Glomerular visceral epithelial cell (primary cell): ENCODE results near the gene THSD7B.

Source experiments
- DNase-seq: peaks from one replicate; pipeline ENCODE4 v3.0.0-alpha.2; 2016; ENCODE audit errors: extremely low spot score

The THSD7B gene

GRCh38 chr2:136818839-136819238, 53.5 kb downstream of the THSD7B start:
- DNase-seq: no peak

- DNase-seq: no peak
These were observed 57.9 kb downstream of the THSD7B start for GRCh38 chr2:136823291-136823690.

- no peak for DNase-seq
These were observed 62.8 kb downstream of the THSD7B start for GRCh38 chr2:136828162-136828561.

GRCh38 chr2:136828774-136829173, 63.4 kb downstream of the THSD7B start:
- DNase-seq: no peak

- DNase-seq: no peak
These were observed 79.2 kb downstream of the THSD7B start for GRCh38 chr2:136844546-136844945.

GRCh38 chr2:136858656-136859055, 93.3 kb downstream of the THSD7B start:
- no peak for DNase-seq

GRCh38 chr2:136860443-136860958, 95.2 kb downstream of the THSD7B start:
- no peak for DNase-seq

- no peak for DNase-seq
These were observed 98.1 kb downstream of the THSD7B start for GRCh38 chr2:136863468-136863867.

GRCh38 chr2:136863874-136864273, 98.5 kb downstream of the THSD7B start:
- no peak for DNase-seq

- no peak for DNase-seq
These were observed 106.1 kb downstream of the THSD7B start for GRCh38 chr2:136871424-136871823.

- peak; percentile 39 for DNase-seq
These were observed 108.9 kb downstream of the THSD7B start for GRCh38 chr2:136874258-136874657.

- DNase-seq: no peak
These were observed 125.8 kb downstream of the THSD7B start for GRCh38 chr2:136891100-136891499.

GRCh38 chr2:136894007-136894634, 128.8 kb downstream of the THSD7B start:
- DNase-seq: no peak

- DNase-seq: no peak
These were observed 136.4 kb downstream of the THSD7B start for GRCh38 chr2:136901732-136902131.

- no peak for DNase-seq
These were observed 140.4 kb downstream of the THSD7B start for GRCh38 chr2:136905779-136906178.

- peak; percentile 79 for DNase-seq
These were observed 144.4 kb downstream of the THSD7B start for GRCh38 chr2:136909777-136910176.

- DNase-seq: peak; percentile 86
These were observed 150.8 kb downstream of the THSD7B start for GRCh38 chr2:136916131-136916530.

- peak; percentile 39 for DNase-seq
These were observed 152.1 kb downstream of the THSD7B start for GRCh38 chr2:136917411-136917881.

GRCh38 chr2:136919682-136920081, 154.3 kb downstream of the THSD7B start:
- no peak for DNase-seq

GRCh38 chr2:136920652-136921333, 155.4 kb downstream of the THSD7B start:
- DNase-seq: no peak

GRCh38 chr2:136927156-136927555, 161.8 kb downstream of the THSD7B start:
- DNase-seq: no peak

GRCh38 chr2:136929531-136929930, 164.2 kb downstream of the THSD7B start:
- DNase-seq: no peak

- peak; percentile 57 for DNase-seq
These were observed 167.4 kb downstream of the THSD7B start for GRCh38 chr2:136932700-136933099.
